Spleen (tissue), 11 donors: ENCODE data around the gene RTL1. TPM values are rescaled to one million over a fixed set of nuclear protein-coding genes. Genes with fewer than 3 reads are reported as not detected.

ENCODE experiments used
- DNase-seq: peaks from one replicate; pipeline ENCODE4 v3.0.0-alpha.2; 2020
- H3K27ac ChIP-seq, 8 donors: fragments of 200-600 bp; sonication (generic) in 7 of 8; 1 replicate in 4 of 8; 2 replicates in 4 of 8; pipeline versions ENCODE4 v1.5.0 to v1.8.0; 2016 to 2021; ENCODE audit warnings: inconsistent platforms in 4 of 8, mild to moderate bottlenecking in 4 of 8, moderate library complexity in 1 of 8
- H3K27me3 ChIP-seq, 7 donors: fragments of 200-600 bp; sonication (generic) in 6 of 7; replicated peaks in 1 of 7; 1 replicate in 4 of 7; 2 replicates in 3 of 7; pipeline versions ENCODE4 v1.5.0 to v1.8.0; 2016 to 2021; ENCODE audit warnings: inconsistent platforms in 3 of 7, mild to moderate bottlenecking in 1 of 7
- H3K36me3 ChIP-seq, 6 donors: fragments of 200-600 bp; sonication (generic) in 5 of 6; 1 replicate in 4 of 6; 2 replicates in 2 of 6; pipeline versions ENCODE4 v1.5.0 to v1.8.0; 2016 to 2021; ENCODE audit warnings: inconsistent platforms in 2 of 6
- H3K4me1 ChIP-seq, 6 donors: fragments of 200-600 bp; sonication (generic) in 5 of 6; 1 replicate in 3 of 6; 2 replicates in 3 of 6; pipeline versions ENCODE4 v1.5.0 to v1.8.0; 2016 to 2021; ENCODE audit warnings: inconsistent platforms in 3 of 6
- H3K4me3 ChIP-seq, 8 donors: fragments of 200-600 bp; sonication (generic) in 7 of 8; 1 replicate in 4 of 8; 2 replicates in 4 of 8; pipeline versions ENCODE4 v1.5.0 to v1.8.0; 2016 to 2021; ENCODE audit warnings: inconsistent platforms in 4 of 8, mild to moderate bottlenecking in 4 of 8, moderate library complexity in 2 of 8
- H3K9me3 ChIP-seq, 8 donors: fragments of 200-600 bp; sonication (generic) in 7 of 8; 1 replicate in 4 of 8; 2 replicates in 4 of 8; pipeline versions ENCODE4 v1.5.0 to v1.8.0; 2016 to 2021; ENCODE audit warnings: inconsistent platforms in 4 of 8
- CTCF ChIP-seq, 11 experiments: fragments of 200-600 bp in 7 of 11; fragments of 450-650 bp in 4 of 11; sonication (generic) in 4 of 11; IDR thresholded peaks in 8 of 11; conservative IDR thresholded peaks in 3 of 11; 1 replicate in 7 of 11; 2 replicates in 4 of 11; pipeline versions ENCODE4 v1.4.0 to v1.8.0; 2016 to 2021; ENCODE audit warnings: antibody characterized with exemption in 11 of 11, inconsistent platforms in 4 of 11, mild to moderate bottlenecking in 1 of 11
- POLR2A ChIP-seq, 3 donors: fragments of 450-650 bp; IDR thresholded peaks; one replicate each; pipeline ENCODE4 v1.5.1; 2017; ENCODE audit warnings: antibody characterized with exemption in 3 of 3, mild to moderate bottlenecking in 1 of 3
- POLR2AphosphoS5 ChIP-seq, 3 donors: sonication (generic); formaldehyde crosslinking; IDR thresholded peaks; one replicate each; pipeline ENCODE4 v1.5.1; 2017; ENCODE audit warnings: antibody characterized with exemption in 3 of 3
- WGBS, 5 donors: extraction: QIAGEN DNeasy Blood & Tissue Kit in 3 of 5; methylation state at CpG; one replicate each; pipeline versions ENCODE4 v1.1.5 to v1.1.7; 2013 to 2018; 5-methylcytosine and 5-hydroxymethylcytosine counted together
- intact Hi-C: fragments of 100-400 bp; cut with DNase I; formaldehyde crosslinking; loops from one replicate; pipeline ENCODE4 v1.15.0; 2023; ENCODE audit warnings: low total_unique reads
- polyA plus RNA-seq, 3 donors: library from polyadenylated mRNA; stranded (reverse); fragments of 200-250 nt; gene quantifications; one replicate each; pipeline ENCODE4 v1.2.1, GENCODE V29; 2013
- total RNA-seq, 7 donors: library from RNA; depleted of rRNA in 3 of 7; stranded (reverse); fragments of >200 nt in 3 of 7; fragmentation: NEBNext Ultra II Directional in 4 of 7; extraction: Animal tissue kit (Norgen Biotek cat#: 25700) in 4 of 7; gene quantifications; one replicate each; pipeline versions ENCODE4 v1.1.0 to v1.2.1, GENCODE V29; 2016 to 2021
- donor health status: healthy with polysubstance abuse.
- donor health status: DM: no; HTN: no; CAD: no; lungs with moderate emphysema.
- donor health status: DM: no; HTN: no; CAD: no.
- donor health status: Bipolar disorder and iron deficiency.
- donor health status: healthy.
- donor health status: DM: no; HTN: no; CAD: no.
- donor health status: DM: yes; HTN: yes; CAD: no.

The RTL1 gene
- total and polyA plus RNA-seq, 10 donors: under 0.01 TPM; not detected in 9

GRCh38 chr14:100866666-100867630 is 36.6 kb downstream of the RTL1 start:
- no peak overlapping the region for H3K4me3 ChIP-seq
- H3K9me3 ChIP-seq: no peaks in the 10 kb centered on the region
- DNase-seq: peak; percentile 57
- TF ChIP-seq CTCF (IDR thresholded peaks at IDR 0.05 in 8 of 11, conservative IDR thresholded peaks at IDR 0.05 in 3 of 11) (no peak), POLR2AphosphoS5 (IDR thresholded peaks at IDR 0.05) (no peak), POLR2A (IDR thresholded peaks at IDR 0.05) (no peak)
- no peaks in the 10 kb centered on the region for H3K27me3 ChIP-seq
- H3K27ac ChIP-seq: no peak overlapping the region
- intact Hi-C loops: no loop called here
- no peaks in the 10 kb centered on the region for H3K4me1 ChIP-seq
- no peaks in the 10 kb centered on the region for H3K36me3 ChIP-seq
- WGBS, 5 donors: 86 to 93% (median 87%) methylated on average over 13 to 18 of the region's 18 CpGs

- DNase-seq: peak; percentile 61
- WGBS, 5 donors: 89 to 92% (median 90%) methylated on average over 16 to 22 of the region's 22 CpGs
- Histone ChIP-seq H3K27ac (peak overlapping the region in 1 of 8 donors; percentile 13), H3K27me3 (peaks cover 0 to 4% (median 0%) of the 10 kb centered on the region in 7 donors), H3K4me3 (no peak overlapping the region), H3K9me3 (no peaks in the 10 kb centered on the region), H3K4me1 (no peaks in the 10 kb centered on the region), H3K36me3 (no peaks in the 10 kb centered on the region)
- intact Hi-C loops: no loop called here
- TF ChIP-seq POLR2A (IDR thresholded peaks at IDR 0.05) (no peak), CTCF (IDR thresholded peaks at IDR 0.05 in 8 of 11, conservative IDR thresholded peaks at IDR 0.05 in 3 of 11) (no peak), POLR2AphosphoS5 (IDR thresholded peaks at IDR 0.05) (no peak)
Measured at GRCh38 chr14:100865682-100866591, 37.6 kb downstream of the RTL1 start.

- TF ChIP-seq POLR2AphosphoS5 (IDR thresholded peaks at IDR 0.05): no peak
- TF ChIP-seq POLR2A (IDR thresholded peaks at IDR 0.05): no peak
- TF ChIP-seq CTCF (IDR thresholded peaks at IDR 0.05 in 8 of 11, conservative IDR thresholded peaks at IDR 0.05 in 3 of 11): no peak
- intact Hi-C loops: no loop called here
- no peaks in the 10 kb centered on the region for H3K4me1 ChIP-seq
- DNase-seq: peak; percentile 62
- H3K4me3 ChIP-seq: no peak overlapping the region
- no peaks in the 10 kb centered on the region for H3K36me3 ChIP-seq
- peak overlapping the region in 1 of 8 donors; percentile 13 for H3K27ac ChIP-seq
- WGBS, 5 donors: 66 to 84% (median 80%) methylated on average over 9 of the region's 9 CpGs
- no peaks in the 10 kb centered on the region for H3K9me3 ChIP-seq
- H3K27me3 ChIP-seq: peaks cover 0 to 4% (median 0%) of the 10 kb centered on the region in 7 donors
Measured at GRCh38 chr14:100864960-100865681, 38.4 kb downstream of the RTL1 start.
